A673 (cell line): ENCODE measurements around the gene HDGFL2. TPM values are rescaled to one million over a fixed set of nuclear protein-coding genes. Genes with fewer than 3 reads are reported as not detected.

Experiments used
- BruUV-seq: library from RNA; stranded (reverse); fragments of 400-500 nt; replicated peaks from 2 replicates; lab custom pipeline; 2021; lab: Mats Ljungman, UMichigan
- CTCF ChIA-PET: fragments of 300-600 bp; sonication (Branson Sonifier 250); formaldehyde crosslinking; loops from one replicate; lab custom pipeline; 2022; ENCODE audit warnings: antibody characterized with exemption; lab: Charles Lee
- POLR2A ChIA-PET: fragments of 300-600 bp; sonication (Branson Sonifier 250); formaldehyde crosslinking; loops from one replicate; lab custom pipeline; 2022; ENCODE audit warnings: antibody characterized with exemption; ENCODE audit not compliant: low non-redundant PET; lab: Charles Lee
- DNase-seq: peaks from one replicate; pipeline ENCODE4 v3.0.0-alpha.2; 2015; ENCODE audit warnings: low spot score
- H3K27ac ChIP-seq: fragments of 200-600 bp; sonication (generic); 2 replicates; pipeline ENCODE4 v1.5.1; 2016; ENCODE audit warnings: mixed run types, low read depth, mild to moderate bottlenecking, mixed read lengths, antibody characterized with exemption, low read length; ENCODE audit not compliant: poor library complexity, severe bottlenecking
- H3K27me3 ChIP-seq: fragments of 200-600 bp; sonication (generic); replicated peaks from 2 replicates; pipeline ENCODE4 v1.6.1; 2017; ENCODE audit warnings: mixed run types, low read depth, mild to moderate bottlenecking, mixed read lengths, antibody characterized with exemption, low read length; ENCODE audit not compliant: insufficient read depth, poor library complexity
- H3K36me3 ChIP-seq: fragments of 200-600 bp; sonication (generic); 2 replicates; pipeline ENCODE4 v1.6.1; 2016; ENCODE audit warnings: mixed run types, mild to moderate bottlenecking, mixed read lengths, antibody characterized with exemption, low read length; ENCODE audit not compliant: insufficient read depth, poor library complexity, severe bottlenecking
- H3K4me1 ChIP-seq: fragments of 200-600 bp; sonication (generic); 2 replicates; pipeline ENCODE4 v1.6.1; 2017; ENCODE audit warnings: mixed run types, mild to moderate bottlenecking, mixed read lengths, antibody characterized with exemption, low read length; ENCODE audit not compliant: insufficient read depth, poor library complexity, severe bottlenecking
- H3K4me3 ChIP-seq: fragments of 200-600 bp; sonication (generic); 2 replicates; pipeline ENCODE4 v1.5.1; 2016; ENCODE audit warnings: low read depth, mixed run types, mild to moderate bottlenecking, mixed read lengths, low read length; ENCODE audit not compliant: poor library complexity, severe bottlenecking
- H3K9me3 ChIP-seq: fragments of 200-600 bp; sonication (generic); 2 replicates; pipeline ENCODE4 v1.6.1; 2016; ENCODE audit warnings: mixed run types, low read depth, mild to moderate bottlenecking, mixed read lengths, antibody characterized with exemption, low read length; ENCODE audit not compliant: poor library complexity, severe bottlenecking
- EZH2 ChIP-seq: fragments of 200-600 bp; sonication (generic); IDR thresholded peaks from 2 replicates; pipeline ENCODE4 v1.6.1; 2017; ENCODE audit warnings: borderline replicate concordance, low read depth, mild to moderate bottlenecking, mixed read lengths, antibody characterized with exemption, low read length; ENCODE audit not compliant: poor library complexity, severe bottlenecking
- intact Hi-C: fragments of 100-400 bp; cut with micrococcal nuclease; formaldehyde crosslinking; loops from one replicate; pipeline ENCODE4 v1.10.0; 2022; ENCODE audit not compliant: unreplicated experiment
- total RNA-seq: library from RNA; stranded (reverse); gene quantifications from 2 replicates; pipeline ENCODE4 v1.2.3, GENCODE V29; 2021
- TF ChIP-seq, protein P1 (sequence below): fragments of 300-800, 200-600 bp; sonication (generic); conservative IDR thresholded peaks from 2 replicates; pipeline ENCODE4 v1.5.1; 2017; ENCODE audit warnings: low read depth, mild to moderate bottlenecking, antibody characterized with exemption, low read length, moderate library complexity, mixed read lengths

Gene HDGFL2
- total RNA-seq, 1 experiment from 2014 or later: 89.6 TPM

DNA sequence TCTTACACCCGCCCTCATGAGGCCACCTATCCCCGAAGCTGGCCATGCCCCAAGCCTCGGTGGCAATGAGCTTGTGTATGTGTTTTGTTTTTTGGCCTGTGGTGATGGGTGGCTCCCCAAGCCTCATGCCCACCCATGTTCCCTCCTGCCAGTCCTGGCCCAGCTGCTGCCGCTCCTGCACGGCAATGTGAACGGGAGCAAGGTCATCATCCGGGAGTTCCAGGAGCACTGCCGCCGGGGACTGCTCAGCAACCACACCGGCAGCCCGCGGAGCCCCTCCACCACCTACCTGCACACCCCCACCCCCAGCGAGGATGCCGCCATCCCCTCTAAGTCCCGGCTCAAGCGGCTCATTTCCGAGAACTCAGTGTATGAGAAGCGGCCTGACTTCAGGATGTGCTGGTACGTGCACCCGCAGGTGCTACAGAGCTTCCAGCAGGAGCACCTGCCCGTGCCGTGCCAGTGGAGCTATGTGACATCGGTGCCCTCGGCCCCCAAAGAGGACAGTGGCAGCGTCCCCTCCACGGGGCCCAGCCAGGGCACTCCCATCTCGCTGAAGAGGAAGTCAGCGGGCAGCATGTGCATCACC, 39.1 kb upstream of the HDGFL2 start:
- ChIA-PET POLR2A (no interaction called here), CTCF (no interaction called here)
- intact Hi-C loops: no loop called here
- Histone ChIP-seq H3K36me3 (peaks cover 87% of the 10 kb centered on the region), H3K4me1 (no peaks in the 10 kb centered on the region), H3K27ac (no peak overlapping the region), H3K9me3 (no peaks in the 10 kb centered on the region), H3K4me3 (no peak overlapping the region), H3K27me3 (no peaks in the 10 kb centered on the region)
- BruUV-seq: no TSS peak
- TF ChIP-seq, protein P1, sequence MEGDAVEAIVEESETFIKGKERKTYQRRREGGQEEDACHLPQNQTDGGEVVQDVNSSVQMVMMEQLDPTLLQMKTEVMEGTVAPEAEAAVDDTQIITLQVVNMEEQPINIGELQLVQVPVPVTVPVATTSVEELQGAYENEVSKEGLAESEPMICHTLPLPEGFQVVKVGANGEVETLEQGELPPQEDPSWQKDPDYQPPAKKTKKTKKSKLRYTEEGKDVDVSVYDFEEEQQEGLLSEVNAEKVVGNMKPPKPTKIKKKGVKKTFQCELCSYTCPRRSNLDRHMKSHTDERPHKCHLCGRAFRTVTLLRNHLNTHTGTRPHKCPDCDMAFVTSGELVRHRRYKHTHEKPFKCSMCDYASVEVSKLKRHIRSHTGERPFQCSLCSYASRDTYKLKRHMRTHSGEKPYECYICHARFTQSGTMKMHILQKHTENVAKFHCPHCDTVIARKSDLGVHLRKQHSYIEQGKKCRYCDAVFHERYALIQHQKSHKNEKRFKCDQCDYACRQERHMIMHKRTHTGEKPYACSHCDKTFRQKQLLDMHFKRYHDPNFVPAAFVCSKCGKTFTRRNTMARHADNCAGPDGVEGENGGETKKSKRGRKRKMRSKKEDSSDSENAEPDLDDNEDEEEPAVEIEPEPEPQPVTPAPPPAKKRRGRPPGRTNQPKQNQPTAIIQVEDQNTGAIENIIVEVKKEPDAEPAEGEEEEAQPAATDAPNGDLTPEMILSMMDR: no peak
- DNase-seq: no peak

DNA sequence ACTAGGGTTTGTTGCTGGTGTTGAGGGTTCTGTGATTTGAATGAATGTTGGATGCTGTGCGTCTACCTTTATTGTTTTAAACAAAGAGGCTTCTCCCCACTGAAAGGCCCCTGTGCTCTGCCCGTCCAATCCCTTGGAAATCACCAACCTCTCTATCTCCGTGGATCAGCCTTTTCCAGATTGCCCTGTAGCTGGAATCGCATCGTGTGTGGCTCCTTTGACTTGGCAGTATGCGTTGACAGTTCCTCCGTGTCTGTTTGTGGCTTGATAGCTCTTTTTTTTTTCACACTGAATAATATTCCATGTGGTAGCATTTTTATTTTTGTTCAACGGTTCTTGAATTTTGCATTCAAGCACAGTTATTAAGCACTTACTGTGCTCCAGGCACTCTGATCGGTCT, 37.7 kb upstream of the HDGFL2 start:
- Histone ChIP-seq H3K27ac (no peak overlapping the region), H3K4me1 (no peaks in the 10 kb centered on the region), H3K4me3 (no peak overlapping the region), H3K36me3 (peaks cover 80% of the 10 kb centered on the region), H3K9me3 (no peaks in the 10 kb centered on the region), H3K27me3 (no peaks in the 10 kb centered on the region)
- DNase-seq: no peak
- intact Hi-C loops: no loop called here
- CTCF ChIA-PET: no interaction called here
- POLR2A ChIA-PET: interaction anchor here (0.6 kb wide), 1 partner anchor 1913 kb away, joined by 5 read pairs; no protein-coding TSS in a partner anchor
- no peak for TF ChIP-seq EZH2
- TF ChIP-seq, protein P1: no peak
- no TSS peak for BruUV-seq

DNA sequence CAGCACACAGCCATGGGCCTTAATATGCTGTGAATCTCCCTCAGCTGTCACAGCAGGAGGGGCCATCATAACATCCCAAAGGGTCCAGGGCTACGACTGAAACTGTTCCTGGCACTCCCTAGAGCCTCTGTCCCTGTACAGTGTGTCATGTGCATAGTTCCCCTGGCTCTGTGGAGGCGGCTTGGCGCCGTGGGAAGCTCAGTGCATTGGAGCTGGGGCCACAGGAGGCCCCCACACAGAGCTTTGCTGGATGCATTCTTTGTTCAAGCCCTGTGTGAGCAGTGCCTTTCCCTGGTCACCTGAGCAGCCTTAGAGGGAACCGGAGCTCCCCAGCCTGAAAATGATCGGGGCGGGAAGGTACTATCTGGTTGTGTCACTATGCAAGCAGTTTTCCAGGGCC, 35.9 kb upstream of the HDGFL2 start:
- ChIA-PET CTCF (no interaction called here), POLR2A (no interaction called here)
- TF ChIP-seq EZH2: no peak
- TF ChIP-seq, protein P1: no peak
- no TSS peak for BruUV-seq
- H3K27me3 ChIP-seq: no peaks in the 10 kb centered on the region
- DNase-seq: no peak
- intact Hi-C loops: no loop called here
- no peak overlapping the region for H3K27ac ChIP-seq
- H3K4me1 ChIP-seq: no peaks in the 10 kb centered on the region
- H3K4me3 ChIP-seq: no peak overlapping the region
- no peaks in the 10 kb centered on the region for H3K9me3 ChIP-seq
- H3K36me3 ChIP-seq: peaks cover 79% of the 10 kb centered on the region
